Stimulated activated CD8-positive, alpha-beta memory T cell treated with anti-CD3 and anti-CD28 coated beads, Interleukin-7, amount 100 ng/mL, for 24 hours (primary cell): ENCODE data around the gene SLC25A12.

Source experiments
- DNase-seq: peaks from one replicate; pipeline ENCODE4 v3.0.0-alpha.2; 2020; ENCODE audit warnings: low read depth

The SLC25A12 gene

GRCh38 chr2:171883275-171883893, 10.7 kb downstream of the SLC25A12 start:
- no peak for DNase-seq

GRCh38 chr2:171882089-171882769, 11.8 kb downstream of the SLC25A12 start:
- no peak for DNase-seq

DNA sequence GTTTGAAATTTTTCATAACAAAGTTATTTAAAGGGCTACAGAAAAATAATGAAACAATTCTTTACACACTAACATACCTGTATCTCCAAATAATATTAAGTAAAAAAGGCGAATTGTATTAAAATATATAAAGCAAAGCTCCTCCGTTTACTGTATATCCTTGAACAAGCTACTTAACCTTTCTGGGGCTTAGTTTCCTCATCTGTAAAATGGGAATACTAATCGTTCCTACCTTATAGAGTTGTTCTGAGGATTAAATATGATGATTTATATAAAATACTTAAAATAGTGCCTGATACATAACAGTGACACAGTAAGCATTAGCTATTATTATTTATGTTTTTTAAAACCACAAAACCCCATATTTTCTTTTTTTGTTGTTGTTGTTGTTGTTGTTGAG, 13.3 kb downstream of the SLC25A12 start:
- no peak for DNase-seq

DNA sequence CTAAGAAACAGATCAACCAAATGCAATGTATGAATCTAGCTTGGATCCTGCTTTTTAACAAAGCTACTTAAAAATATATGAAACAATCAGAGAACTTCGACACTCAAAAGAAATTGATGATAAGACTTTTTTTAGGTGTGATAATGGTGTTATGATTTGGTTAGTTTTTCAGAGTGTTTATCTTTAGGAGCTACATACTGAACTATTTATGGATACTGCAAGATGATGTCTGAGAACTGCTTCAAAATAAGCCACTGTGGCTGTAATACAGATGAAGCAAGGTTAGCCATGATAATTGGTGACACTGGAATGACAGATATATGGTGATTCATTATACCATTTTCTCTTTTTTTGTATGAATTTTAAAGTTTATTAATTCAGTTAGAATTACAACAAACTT, 14.2 kb downstream of the SLC25A12 start:
- DNase-seq, result no peak

GRCh38 chr2:171878481-171878993, 15.5 kb downstream of the SLC25A12 start:
- no peak for DNase-seq

DNA sequence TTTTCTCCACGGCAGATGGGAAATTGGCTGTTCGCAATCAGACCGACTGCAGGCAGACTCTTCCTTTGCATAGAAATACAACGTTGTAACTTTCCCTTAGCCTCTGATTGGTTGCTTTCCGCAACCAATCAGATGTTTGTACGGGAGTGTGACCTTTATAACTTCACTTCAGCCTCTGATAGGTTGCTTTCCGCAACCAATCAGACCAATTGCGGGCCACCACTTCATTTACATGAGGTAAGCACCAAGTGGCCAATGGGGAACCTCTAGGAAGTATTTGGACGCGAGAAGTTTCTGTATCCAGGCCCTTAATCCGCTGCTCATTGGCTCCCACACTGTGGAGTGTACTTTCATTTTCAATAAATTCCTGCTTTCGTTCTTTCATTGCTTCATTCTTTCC, 19.1 kb downstream of the SLC25A12 start:
- no peak for DNase-seq

DNA sequence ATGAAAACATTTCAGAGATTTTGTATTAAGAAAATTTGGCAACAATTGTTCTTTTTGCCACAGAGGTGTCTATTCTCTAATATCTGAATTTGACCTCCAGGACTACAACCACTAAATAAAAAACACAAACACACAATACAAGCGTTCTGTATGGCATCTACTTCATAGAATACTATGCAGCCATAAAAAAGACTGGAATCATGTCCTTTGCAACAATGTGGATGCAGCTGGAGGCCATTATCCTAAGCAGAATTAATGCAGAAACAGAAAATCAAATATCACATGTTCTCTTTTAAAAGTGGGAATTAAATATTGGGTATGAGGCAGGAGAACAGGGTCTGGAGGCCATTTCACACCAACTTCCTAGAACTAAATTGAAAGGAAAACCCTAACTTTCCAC, 19.5 kb downstream of the SLC25A12 start:
- no peak for DNase-seq

GRCh38 chr2:171864357-171864985, 29.6 kb downstream of the SLC25A12 start:
- DNase-seq, result no peak

- DNase-seq, result no peak
Observed at GRCh38 chr2:171862501-171862900, 31.5 kb downstream of the SLC25A12 start.

GRCh38 chr2:171858397-171858958, 35.6 kb downstream of the SLC25A12 start:
- no peak for DNase-seq

GRCh38 chr2:171855401-171855800, 38.6 kb downstream of the SLC25A12 start:
- DNase-seq, result no peak

GRCh38 chr2:171852366-171852888, 41.6 kb downstream of the SLC25A12 start:
- no peak for DNase-seq

- no peak for DNase-seq
Observed at GRCh38 chr2:171847627-171848026, 46.4 kb downstream of the SLC25A12 start.

DNA sequence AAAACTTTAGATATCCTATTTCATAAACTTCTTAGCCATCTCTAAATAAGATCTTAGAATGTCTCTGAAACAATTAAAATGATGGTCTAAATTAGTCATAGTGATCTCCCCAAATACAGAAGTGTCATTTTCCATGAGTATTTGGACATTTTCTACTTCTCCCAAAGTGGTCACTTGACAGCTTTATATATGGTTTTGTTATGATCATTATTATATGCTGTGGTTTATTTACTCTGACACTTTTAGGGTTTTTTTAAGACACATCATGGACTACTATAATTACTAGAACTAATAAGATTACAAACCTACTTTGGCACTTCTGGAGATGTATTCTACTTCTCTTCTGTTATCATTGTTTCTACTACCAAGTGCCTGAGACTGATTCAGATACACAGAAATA, 47.1 kb downstream of the SLC25A12 start:
- no peak for DNase-seq

- no peak for DNase-seq
Observed at GRCh38 chr2:171841996-171842395, 52.0 kb downstream of the SLC25A12 start.

GRCh38 chr2:171837736-171838135, 56.3 kb downstream of the SLC25A12 start:
- no peak for DNase-seq

- DNase-seq, result no peak
Observed at GRCh38 chr2:171836146-171836910, 57.7 kb downstream of the SLC25A12 start.

DNA sequence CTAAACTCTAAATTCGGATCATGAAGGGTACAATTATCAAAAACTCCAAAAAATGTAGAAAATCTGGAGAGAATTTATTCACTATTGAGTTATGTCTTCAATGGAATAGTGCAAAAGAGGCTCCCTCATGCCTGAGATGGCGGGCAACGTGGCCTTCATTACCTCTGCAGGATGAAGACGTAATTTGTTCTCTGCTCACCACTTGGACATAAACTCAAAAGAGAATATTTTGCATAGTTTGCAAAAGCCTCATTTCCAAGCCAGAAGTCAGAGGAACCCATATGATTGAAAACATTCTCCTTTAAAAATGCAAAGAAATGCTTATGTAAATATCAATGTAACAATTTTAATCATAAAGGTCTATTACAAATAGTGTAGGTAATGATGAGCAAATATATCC, 58.7 kb downstream of the SLC25A12 start:
- DNase-seq, result no peak

DNA sequence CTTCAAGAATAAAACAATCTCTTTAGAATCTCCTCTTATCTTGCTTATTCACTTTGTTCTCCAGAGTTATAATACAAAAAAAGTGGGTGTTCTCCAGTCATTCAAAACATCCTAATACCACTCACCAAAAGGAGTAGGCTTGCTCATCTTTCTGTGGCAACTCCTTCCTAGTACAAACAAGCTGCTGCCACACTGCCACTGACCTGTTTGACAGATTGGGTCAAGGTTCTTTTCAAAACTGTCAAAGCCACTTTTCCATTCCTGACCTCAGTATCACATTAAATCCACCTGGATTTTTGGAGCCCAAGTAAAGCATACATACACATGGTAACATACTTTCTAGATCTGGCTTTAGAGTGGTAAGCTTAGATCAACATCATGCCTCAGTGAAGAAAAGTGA, 59.8 kb downstream of the SLC25A12 start:
- DNase-seq, result no peak

- DNase-seq, result no peak
Observed at GRCh38 chr2:171832489-171832888, 61.6 kb downstream of the SLC25A12 start.

DNA sequence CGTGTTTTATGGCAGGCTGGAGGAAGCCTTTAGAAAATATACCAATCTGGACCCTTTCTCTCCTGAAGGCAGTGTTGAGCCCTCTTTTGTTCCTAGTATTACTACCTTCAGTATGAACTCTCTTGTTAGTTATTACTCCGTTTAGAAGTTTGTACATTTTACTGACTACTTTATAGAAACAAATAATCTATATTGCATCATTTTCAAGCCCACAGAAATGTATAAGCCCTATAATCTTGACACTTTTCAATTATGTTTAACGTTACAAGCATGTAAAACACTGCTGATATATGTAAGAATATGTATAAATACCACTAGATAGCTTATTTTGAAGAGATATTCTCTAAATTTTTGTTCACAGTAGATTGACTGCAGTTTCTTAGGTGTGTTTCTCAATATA, 64.0 kb downstream of the SLC25A12 start:
- DNase-seq, result no peak

GRCh38 chr2:171824086-171824485, 70.0 kb downstream of the SLC25A12 start:
- no peak for DNase-seq
